A172 (cell line): Measurements from ENCODE around the gene RASAL1. TPM values are rescaled to one million over a fixed set of nuclear protein-coding genes. Genes with fewer than 3 reads are reported as not detected.

Experiments used
- DNase-seq: peaks from one replicate; pipeline ENCODE4 v3.0.0-alpha.2; 2015; ENCODE audit warnings: low spot score
- total RNA-seq: library from RNA; depleted of rRNA; stranded (reverse); fragments of >200 nt; shearing (Covaris generic); gene quantifications from 2 replicates; pipeline ENCODE4 v1.2.3, GENCODE V29; 2014

RASAL1 gene
- total RNA-seq, 1 experiment from 2014 or later = not detected

DNA sequence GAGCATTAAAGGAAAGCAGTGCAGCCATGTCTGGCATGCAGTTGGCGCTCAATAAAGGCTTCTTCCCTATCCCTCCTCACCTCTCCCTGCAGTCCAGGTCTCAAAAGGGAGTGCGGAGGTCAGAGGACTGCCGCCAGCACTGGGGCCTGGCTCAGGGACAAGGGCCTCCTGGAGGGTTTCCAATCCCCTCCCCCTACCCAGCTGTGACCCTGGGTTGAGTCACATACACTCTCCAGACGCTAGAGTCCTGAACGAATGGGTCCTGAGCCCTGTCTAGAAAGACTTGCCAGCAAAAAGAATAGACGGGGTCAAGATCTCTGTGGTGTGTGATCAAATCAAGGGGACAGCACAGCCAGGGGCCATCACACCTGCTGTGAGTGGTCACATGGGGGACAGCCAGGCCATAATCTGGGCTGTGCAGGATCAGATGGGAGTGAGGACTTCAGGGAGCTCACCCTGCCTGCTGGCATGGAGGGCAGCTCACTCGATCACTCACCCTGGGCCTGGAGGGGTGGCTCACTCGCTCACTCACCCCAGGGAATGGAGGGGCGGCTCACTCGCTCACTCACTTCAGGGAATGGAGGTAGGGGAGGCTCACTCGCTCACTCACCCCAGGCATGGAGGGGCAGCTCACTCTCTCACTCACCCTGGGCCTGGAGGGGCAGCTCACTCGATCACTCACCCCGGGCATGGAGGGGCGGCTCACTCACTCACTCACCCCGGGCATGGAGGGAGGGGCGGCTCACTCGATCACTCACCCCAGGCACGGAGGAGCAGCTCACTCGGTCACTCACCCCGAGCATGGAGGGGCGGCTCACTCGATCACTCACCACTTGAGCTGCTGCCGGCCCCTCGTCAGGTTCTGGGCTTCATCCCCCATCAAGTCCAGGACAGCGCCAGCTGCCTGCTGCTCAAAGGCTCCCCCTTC, 26.8 kb upstream of the RASAL1 start:
- peak; percentile 56 for DNase-seq

DNA sequence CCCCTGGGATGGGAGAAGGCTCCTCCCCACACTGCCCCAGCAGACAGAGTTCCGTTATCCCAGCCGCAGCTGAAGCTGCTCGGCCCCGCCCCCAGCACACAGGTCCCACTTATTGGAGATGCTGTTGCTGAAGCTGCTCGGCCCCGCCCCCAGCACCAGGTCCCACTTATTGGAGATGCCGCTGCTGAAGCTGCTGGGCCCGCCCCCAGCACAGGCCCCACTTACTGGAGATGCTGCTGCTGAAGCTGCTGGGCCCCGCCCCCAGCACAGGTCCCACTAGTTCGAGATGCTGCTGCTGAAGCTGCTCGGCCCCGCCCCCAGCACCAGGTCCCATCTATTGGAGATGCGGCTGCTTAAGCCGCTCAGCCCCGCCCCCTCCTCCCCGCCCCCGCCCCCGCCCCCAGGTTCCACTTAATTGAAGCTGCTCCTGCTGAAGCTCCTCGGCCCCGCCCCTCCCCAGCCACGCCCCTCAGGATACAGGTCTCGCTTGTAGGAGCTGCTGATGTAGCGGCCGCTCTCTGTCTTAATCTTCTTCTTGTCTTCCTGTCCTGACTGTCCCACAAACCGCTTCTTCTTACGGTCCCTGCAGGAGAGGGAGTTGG, 26.0 kb upstream of the RASAL1 start:
- peak; percentile 74 for DNase-seq

DNA sequence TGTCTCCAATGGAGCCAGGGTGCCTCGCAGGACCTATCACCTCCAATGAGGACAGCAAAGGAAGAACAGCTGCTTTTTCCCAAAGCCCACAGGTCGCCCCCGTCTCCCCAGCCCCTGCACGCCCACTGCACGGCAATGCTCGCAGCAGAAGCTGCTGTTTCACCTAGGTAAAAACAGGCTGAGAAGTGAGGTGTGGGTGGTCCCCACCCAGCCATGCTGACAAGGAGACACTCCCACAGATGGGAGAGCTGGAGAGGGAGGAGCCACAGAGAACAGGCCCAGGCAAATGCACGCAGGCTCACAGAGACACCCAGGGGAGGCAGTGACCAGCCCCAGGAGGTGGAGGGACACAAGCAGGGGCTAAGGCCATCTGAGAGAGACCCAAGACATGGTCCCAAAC, 24.4 kb upstream of the RASAL1 start:
- DNase-seq = no peak

DNA sequence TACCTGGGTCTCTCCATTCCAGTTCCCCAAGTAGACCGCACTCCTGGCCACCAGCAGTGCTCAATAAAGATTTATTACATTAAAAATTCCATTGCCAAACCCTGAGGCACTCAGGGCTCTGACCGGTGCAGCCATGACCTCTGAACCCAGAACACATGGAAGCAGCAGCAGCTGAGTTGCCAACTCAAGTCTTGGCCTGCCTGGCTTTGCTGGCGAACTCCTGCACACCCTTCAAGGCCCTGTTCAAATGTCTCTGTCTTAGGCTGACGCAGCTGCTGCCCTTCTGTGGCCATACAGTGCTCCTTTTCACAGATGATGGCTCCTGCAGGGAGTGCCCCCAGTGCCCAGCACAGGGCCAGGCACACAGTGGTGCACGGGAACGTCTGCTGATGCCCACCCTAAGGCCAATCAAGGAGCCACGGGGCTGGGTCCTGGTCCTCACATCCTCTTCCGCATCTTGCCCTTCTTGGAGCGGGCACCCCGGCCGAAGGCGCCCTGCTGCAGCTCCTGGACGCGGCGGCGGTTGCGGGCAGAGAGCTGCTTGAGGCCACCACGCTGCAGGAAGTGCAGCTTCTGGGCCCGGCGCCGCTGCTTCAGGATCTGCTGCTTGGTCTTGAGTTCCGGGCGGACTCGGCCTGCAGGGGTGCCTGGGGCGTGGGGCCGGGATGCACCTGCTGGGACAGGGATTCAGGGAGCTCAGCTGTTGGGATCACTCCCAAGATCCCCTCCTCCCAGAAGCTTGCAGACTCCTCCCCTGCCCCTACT, 23.1 kb upstream of the RASAL1 start:
- no peak for DNase-seq

DNA sequence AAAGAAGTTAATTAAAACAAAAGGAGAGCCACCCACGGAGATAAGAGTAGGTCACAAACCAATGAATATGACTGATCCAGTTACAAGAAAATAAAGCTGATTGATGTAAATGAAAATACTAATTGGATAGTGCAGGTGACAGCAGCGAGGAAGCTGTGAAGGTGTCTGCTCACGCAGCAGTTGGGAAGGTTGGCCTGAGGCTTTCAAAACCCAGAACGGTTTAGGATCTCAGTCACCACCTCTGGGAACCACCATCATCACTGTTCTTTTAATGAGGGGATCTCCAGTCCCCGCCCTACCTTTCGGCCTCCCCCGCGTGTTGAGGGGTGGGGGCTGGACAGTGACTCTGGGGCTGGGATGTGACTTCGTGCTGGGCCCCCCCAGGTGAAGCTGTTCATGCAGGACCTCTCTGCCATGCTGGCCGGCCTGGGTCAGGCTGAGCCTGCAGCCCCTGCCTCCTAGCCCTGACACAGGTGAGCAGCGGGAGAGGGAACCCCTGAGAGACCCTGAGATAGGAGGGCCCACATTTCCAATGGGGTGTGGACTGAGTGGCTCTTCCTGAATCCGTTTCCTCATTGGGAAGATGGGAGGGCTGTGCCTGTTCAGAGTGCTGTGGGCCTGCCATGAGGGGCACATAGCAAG, 21.8 kb upstream of the RASAL1 start:
- no peak for DNase-seq

DNA sequence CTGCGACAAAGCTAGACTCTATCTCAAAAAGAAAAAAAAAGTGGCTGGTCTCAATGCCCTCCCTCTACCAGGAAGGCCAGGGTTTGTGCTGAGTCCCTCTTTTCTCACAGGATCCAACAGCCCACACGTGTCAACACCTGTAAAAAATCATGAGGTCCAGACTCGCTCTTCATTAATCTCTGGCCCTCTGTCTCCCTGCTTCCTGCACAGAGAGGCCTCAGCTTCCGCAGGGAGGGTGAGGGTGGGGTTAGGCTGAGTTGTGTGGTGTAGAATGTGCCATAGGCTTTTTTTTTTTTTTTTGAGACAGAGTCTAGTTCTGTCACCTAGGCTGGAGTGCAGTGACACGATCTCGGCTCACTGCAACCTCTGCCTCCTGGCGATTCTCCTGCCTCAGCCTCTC, 20.1 kb upstream of the RASAL1 start:
- no peak for DNase-seq

DNA sequence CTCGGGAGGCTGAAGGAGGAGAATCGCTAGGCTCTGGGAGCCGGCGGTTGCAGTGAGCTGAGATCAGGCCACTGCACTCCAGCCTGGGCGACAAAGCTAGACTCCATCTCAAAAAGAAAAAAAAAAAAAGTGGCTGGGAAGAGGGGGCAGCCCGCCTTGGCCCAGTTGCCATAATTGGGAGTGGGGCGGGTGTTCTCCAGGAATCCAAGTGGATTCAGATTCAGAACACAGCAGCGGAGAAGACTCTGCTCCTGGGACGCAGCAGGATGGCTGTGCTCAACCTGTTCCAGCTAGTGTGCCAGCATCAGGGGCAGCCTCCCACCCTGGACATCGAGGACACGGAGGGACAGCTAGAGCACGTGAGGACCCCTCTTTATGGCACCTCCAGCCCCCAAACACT, 19.5 kb upstream of the RASAL1 start:
- DNase-seq = no peak

DNA sequence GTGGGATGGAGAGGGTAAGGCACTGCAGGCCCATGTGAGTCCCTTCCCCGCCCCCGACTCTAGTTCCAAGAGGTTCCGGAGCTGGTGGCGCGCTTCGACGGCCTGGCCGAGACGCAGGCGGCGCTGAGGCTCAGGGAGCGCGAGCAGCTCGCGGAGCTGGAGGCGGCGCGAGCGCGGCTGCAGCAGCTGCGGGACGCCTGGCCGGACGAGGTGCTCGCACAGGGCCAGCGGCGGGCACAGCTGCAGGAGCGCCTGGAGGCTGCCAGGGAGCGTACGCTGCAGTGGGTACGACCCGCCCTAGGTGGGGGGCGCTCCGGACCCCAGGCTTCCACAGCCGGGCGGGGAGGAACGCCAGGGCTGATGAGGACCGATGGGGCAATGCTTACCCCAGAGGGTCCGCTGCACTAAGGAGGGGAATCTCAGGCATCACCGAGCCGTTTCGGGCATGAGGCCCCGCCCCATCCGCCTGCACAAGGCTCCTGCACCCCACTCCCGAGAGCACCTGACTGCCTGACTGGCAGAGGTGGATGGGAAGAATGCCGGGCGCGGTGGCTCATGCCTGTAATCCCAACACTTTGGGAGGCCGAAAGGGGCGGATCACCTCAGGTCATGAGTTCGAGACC, 18.9 kb upstream of the RASAL1 start:
- DNase-seq = no peak

DNA sequence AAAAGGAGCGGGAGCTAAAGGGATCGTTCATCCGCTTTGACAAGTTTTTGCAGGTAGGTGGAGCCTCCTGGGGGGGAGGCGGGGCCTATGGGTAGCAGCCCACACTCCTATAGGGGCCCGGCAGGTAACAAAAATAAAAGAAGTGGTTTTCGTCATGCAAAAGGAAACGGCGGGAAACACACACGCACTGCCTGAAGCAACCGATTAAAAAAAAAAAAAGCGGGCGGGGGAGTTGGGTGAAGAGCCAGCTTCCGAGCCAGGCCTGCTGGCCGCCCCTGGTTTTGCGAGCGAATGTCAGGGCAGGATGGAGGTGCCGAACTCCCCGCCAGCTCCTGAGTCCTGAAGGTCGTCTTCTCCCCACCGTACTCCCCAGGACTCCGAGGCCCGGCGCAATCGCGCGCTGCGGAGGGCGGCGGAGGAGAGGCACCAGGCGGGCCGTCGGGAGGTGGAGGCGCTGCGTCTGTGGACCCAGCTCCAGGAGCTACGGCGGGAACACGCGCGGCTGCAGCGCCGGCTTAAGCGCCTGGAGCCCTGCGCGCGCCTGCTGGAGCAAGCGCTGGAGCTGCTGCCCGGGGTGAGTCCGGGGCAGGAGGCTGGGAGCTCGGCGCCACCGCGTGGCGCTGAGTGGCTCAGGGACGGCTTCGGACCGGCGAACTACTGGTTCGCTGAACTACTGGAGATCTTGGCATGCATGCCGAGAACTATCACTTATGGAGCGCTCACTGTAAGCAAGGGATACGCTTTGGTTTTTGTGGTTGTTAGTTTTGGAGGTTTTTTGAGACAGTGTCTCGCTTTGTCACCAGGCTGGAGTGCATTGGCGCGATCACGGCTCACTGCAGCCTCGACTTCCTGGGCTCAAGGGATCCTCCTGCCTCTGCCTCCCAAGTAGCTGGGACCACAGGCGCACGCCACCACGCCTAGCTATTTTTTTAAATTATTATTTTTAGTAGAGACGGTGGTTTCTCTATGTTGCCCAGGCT, 17.6 kb upstream of the RASAL1 start:
- peak; percentile 33 for DNase-seq

DNA sequence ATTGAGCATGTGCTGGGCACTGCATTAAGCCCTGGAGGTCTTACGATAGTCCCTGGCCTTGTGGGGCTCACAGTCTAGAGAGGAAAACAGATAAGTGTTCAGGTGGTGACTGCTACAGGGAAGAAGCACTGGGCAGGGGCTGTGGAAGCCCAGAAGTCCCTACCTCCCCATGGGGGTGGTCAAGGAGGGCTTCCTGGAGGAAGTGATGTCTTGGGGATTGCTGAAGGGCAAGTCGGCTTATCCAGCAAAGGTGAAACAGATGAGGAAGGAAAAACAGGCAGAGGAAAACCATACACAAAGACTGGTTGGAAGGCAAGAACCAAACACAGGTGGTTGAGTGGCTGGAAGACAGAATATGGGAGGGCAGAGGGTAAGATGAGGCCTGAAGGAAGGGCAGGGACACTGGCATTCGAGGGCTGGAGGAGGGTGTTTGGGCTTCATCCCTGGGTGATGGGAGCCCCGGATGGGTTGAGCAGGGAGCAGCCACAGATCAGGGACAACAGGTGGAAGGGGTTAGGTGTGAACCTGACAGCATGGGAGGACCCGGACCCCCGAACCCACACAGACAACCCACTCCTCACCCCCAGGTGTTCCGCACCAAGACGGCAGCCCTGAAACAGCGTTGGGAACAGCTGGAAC, 16.8 kb upstream of the RASAL1 start:
- DNase-seq = no peak

DNA sequence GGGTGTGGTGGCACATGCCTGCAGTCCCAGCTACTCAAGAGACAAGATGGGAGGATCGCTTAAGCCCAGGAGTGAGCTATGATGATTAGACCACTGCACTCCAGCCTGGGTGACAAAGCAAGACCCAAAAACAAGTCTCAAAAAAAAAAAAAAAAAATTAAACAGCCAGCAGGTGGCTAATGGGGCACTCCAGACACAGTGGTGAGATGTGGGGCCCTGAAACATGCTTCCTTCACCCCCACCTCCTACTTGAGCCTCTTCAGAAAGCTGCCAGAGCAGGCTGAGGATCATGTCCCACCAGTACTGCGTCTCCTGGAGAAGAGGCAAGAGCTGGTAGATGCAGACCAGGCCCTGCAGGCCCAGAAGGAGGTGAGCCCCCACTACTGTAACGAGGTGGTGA, 16.1 kb upstream of the RASAL1 start:
- no peak for DNase-seq

DNA sequence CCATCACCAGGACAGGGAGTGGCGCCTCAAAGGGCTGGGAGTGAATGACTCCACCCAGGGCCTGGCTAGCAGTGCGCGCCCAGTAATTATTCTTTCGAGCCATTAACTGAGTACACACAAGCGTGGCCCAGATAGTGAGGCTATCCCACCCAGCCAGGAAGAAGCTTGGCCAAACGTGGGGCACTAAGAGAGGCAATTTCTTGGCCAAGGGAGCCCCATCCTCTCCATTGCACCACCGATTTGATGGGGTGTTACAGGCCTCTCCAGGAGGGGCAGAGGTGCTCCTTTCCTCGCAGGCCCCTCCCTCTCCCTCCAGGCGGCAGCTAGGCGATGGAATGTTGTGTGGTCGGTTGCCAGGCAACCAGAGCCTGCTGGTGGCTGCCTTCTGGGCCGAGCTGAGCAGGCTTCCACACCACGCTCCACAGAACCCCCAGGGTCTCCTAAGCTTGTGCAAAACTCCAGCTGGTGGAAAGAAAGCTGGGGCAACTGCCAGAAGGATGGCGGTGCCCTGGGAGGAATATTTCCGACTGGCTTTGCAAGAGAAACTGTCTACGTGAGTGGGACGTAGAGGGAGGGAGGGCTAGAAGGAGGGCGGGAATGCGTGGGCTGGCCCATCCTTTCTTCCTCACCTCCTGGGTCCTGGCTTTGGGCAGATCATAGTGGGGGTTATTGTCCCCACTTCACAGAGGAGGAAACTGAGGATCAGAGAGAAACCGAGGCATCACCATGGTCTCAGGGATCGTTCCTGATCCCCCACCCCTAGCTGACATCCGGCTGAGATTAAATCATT, 14.0 kb upstream of the RASAL1 start, which contains the start of gene CFAP73:
Gene CFAP73, plus strand, starts transcription at position 364 of the 790 bp plus-strand sequence. Its CDS starts 134 bp downstream, at position 498.
- peak; percentile 85 for DNase-seq

DNA sequence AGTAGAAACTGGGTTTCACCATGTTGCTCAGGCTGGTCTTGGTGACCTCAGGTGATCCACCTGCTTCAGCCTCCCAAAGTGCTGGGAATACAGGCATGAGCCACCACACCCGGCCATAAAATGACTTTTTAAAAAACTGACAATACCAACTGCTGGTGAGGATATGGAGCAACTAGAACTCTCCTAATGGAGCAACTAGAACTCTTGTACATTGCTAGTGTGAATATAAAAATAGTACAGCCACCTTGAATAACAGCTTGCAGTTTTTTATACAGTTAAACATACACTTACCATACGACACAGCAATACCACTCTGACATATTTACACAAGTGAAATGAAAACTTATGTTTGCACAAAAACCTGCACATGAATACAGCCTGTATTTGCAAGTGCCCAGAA, 11.4 kb upstream of the RASAL1 start:
- no peak for DNase-seq

DNA sequence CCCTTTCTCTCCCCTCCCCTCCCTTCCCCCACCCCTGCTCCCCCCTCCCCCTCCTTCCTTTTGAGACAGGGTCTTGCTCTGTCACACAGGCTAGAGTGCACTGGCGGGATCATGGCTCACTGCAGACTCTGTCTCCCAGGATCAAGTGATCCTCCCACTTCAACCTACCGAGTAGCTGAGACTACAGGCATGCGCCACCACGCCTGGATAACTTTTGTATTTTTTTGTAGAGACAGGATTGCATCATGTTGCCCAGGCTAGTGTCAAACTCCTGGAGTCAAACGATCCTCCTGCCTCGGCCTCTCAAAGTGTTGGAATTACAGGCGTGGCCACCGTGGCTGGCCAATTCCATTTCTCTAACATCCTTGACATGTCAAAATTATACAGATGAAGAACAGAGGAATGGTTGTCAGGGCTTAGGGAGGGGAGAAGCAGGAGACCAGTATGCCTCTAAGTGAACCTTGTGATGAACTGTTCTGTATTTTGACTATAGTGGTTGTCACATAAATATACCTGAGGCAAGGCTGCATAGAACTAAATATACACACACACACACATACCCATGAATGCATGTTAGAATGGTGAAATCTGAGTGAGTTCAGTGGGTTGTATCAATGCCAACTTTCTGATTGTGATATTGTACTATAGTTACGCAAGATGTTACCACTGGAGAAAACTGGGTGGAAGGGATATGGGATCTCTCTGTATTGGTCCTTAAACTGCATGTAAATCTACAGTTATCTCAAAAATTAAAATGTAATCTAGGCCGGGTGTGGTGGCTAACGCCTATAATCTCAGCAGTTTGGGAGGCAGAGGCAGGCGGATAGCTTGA, 10.4 kb upstream of the RASAL1 start:
- no peak for DNase-seq

DNA sequence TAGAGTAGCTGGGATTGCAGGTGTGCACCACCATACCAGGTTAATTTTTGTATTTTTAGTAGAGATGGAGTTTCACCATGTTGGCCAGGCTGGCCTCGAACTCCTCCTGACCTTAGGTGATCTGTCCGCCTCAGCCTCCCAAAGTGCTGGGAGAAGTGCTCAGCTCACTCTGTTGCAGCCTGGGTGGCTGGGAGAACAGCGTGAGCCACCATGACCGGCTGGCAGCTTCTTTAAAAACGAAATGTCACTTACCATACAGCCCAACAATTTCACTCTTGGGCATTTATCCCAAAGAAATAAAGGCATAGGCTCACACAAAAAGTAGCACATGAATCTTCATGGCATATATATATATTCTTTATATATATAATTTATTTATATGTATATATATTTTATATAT, 9.2 kb upstream of the RASAL1 start:
- DNase-seq = no peak

DNA sequence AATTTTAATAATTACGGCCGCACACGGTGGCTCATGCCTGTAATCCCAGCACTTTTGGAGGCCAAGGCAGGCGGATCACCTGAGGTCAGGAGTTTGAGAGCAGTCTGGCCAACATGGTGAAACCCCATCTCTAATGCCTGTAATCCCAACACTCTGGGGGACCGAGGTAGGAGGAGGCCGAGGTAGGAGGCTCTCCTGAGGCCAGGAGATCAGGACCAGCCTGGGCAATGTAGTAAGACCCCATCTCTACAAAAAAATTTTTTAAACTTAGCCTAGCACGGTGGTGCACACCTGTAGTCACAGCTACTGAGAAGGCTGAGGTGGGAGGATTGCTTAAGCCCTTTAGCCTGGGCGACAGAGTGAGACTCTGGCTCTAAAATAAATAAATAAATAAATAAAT, 8.4 kb upstream of the RASAL1 start:
- no peak for DNase-seq

DNA sequence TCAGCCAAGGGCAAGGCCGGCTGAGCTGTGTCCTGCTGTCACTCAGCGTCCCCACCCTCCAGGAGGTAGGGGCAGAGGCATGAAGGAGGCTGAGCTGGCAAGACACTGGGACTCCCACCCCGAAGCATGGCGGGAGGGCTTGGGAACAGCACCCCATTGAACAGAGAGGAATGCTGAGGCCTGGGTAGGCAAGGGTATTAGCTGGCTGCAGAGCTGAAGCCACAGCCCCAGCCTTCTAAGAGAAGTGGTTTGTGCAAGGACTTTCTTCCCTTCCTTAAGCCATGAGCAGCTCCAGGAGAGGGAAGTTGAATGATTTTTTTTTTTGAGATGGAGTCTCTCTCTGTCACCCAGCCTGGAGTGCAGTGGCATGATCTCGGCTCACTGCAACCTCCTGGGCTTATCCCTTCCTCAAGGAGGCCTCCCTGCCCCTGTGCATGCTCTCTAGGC, 7.3 kb upstream of the RASAL1 start:
- no peak for DNase-seq
